ENCODE measurements around the gene PTBP2.
A peak's percentile ranks its signal among the peaks of the same experiment; 100 is the strongest.

The PTBP2 gene

GRCh38 chr1:96842215-96842614 is 120.6 kb downstream of the PTBP2 start:
- Histone ChIP-seq H3K9me3 (ENCODE audit: insufficient read depth, low read depth, low read length) (no peaks in the 10 kb centered on the region), H3K4me3 (ENCODE audit: low read depth, low read length) (no peak overlapping the region), H3K36me3 (ENCODE audit: control insufficient read depth in 1 of 2, insufficient read depth in 2 of 2, low read length in 2 of 2) (no peaks in the 10 kb centered on the region), H3K9ac (ENCODE audit: low read length) (no peak overlapping the region), H3K23ac (ENCODE audit: low read length) (no peak overlapping the region), H3K14ac (ENCODE audit: low read length) (no peak overlapping the region), H2AFZ (ENCODE audit: insufficient read depth, low read length, poor library complexity) (no peak overlapping the region), H3K4ac (ENCODE audit: low read depth, low read length) (no peak overlapping the region), H4K12ac (ENCODE audit: low read depth, low read length) (no peak overlapping the region), H3K4me2 (ENCODE audit: low read length) (no peak overlapping the region), H2BK5ac (ENCODE audit: low read depth, low read length, poor library complexity) (no peak overlapping the region), H4K91ac (ENCODE audit: low read depth, low read length) (no peak overlapping the region), H3K27ac (ENCODE audit: low read depth, low read length) (no peak overlapping the region), H2BK120ac (ENCODE audit: insufficient read depth, low read length, poor library complexity) (no peak overlapping the region), H4K8ac (ENCODE audit: low read depth, low read length) (no peak overlapping the region), H2BK12ac (ENCODE audit: low read length) (no peak overlapping the region), H3K79me1 (ENCODE audit: low read length) (no peaks in the 10 kb centered on the region), H3K79me2 (ENCODE audit: control insufficient read depth, insufficient read depth, low read length, poor library complexity) (no peaks in the 10 kb centered on the region), H3K27me3 (ENCODE audit: insufficient read depth, low read length) (no peaks in the 10 kb centered on the region), H2AK5ac (ENCODE audit: low read length) (no peak overlapping the region), H3K18ac (ENCODE audit: low read length) (no peak overlapping the region), H3K4me1 (ENCODE audit: control insufficient read depth in 1 of 2, insufficient read depth in 2 of 2, low read length in 2 of 2) (peaks cover 0 to 3% of the 10 kb centered on the region in 2 experiments)
- no peak for DNase-seq

- H3K4me3 ChIP-seq (ENCODE audit: low read depth, low read length) = no peak overlapping the region
- H3K36me3 ChIP-seq (ENCODE audit: control insufficient read depth in 1 of 2, insufficient read depth in 2 of 2, low read length in 2 of 2) = no peaks in the 10 kb centered on the region
- H2BK120ac ChIP-seq (ENCODE audit: insufficient read depth, low read length, poor library complexity) = no peak overlapping the region
- no peak overlapping the region for H4K8ac ChIP-seq (ENCODE audit: low read depth, low read length)
- no peak overlapping the region for H4K12ac ChIP-seq (ENCODE audit: low read depth, low read length)
- no peaks in the 10 kb centered on the region for H3K79me2 ChIP-seq (ENCODE audit: control insufficient read depth, insufficient read depth, low read length, poor library complexity)
- no CpG with 5 or more reads among the region's 3 CpGs for WGBS (ENCODE audit: extremely low coverage, insufficient coverage, insufficient read length)
- no peak for DNase-seq
- H3K79me1 ChIP-seq (ENCODE audit: low read length) = no peaks in the 10 kb centered on the region
- no peak overlapping the region for H3K4me2 ChIP-seq (ENCODE audit: low read length)
- no peak overlapping the region for H2AFZ ChIP-seq (ENCODE audit: insufficient read depth, low read length, poor library complexity)
- no peak overlapping the region for H3K18ac ChIP-seq (ENCODE audit: low read length)
- no peak overlapping the region for H3K23ac ChIP-seq (ENCODE audit: low read length)
- H3K9me3 ChIP-seq (ENCODE audit: insufficient read depth, low read depth, low read length) = no peaks in the 10 kb centered on the region
- no peak overlapping the region for H2BK12ac ChIP-seq (ENCODE audit: low read length)
- no peak overlapping the region for H2BK5ac ChIP-seq (ENCODE audit: low read depth, low read length, poor library complexity)
- no peak overlapping the region for H3K27ac ChIP-seq (ENCODE audit: low read depth, low read length)
- H3K14ac ChIP-seq (ENCODE audit: low read length) = no peak overlapping the region
- H3K4me1 ChIP-seq (ENCODE audit: control insufficient read depth in 1 of 2, insufficient read depth in 2 of 2, low read length in 2 of 2) = peaks cover 0 to 3% of the 10 kb centered on the region in 2 experiments
- no peaks in the 10 kb centered on the region for H3K27me3 ChIP-seq (ENCODE audit: insufficient read depth, low read length)
- no peak overlapping the region for H3K4ac ChIP-seq (ENCODE audit: low read depth, low read length)
- no peak overlapping the region for H3K9ac ChIP-seq (ENCODE audit: low read length)
- no peak overlapping the region for H2AK5ac ChIP-seq (ENCODE audit: low read length)
- no peak overlapping the region for H4K91ac ChIP-seq (ENCODE audit: low read depth, low read length)
Observed at GRCh38 chr1:96843196-96843595, 121.6 kb downstream of the PTBP2 start.

- no peak overlapping the region for H3K27ac ChIP-seq (ENCODE audit: low read depth, low read length)
- DNase-seq = no peak
- H3K79me2 ChIP-seq (ENCODE audit: control insufficient read depth, insufficient read depth, low read length, poor library complexity) = no peaks in the 10 kb centered on the region
- H3K23ac ChIP-seq (ENCODE audit: low read length) = no peak overlapping the region
- no peaks in the 10 kb centered on the region for H3K79me1 ChIP-seq (ENCODE audit: low read length)
- H4K91ac ChIP-seq (ENCODE audit: low read depth, low read length) = no peak overlapping the region
- H3K9me3 ChIP-seq (ENCODE audit: insufficient read depth, low read depth, low read length) = no peaks in the 10 kb centered on the region
- H2BK5ac ChIP-seq (ENCODE audit: low read depth, low read length, poor library complexity) = no peak overlapping the region
- H3K36me3 ChIP-seq (ENCODE audit: control insufficient read depth in 1 of 2, insufficient read depth in 2 of 2, low read length in 2 of 2) = no peaks in the 10 kb centered on the region
- H3K4ac ChIP-seq (ENCODE audit: low read depth, low read length) = no peak overlapping the region
- no peak overlapping the region for H3K9ac ChIP-seq (ENCODE audit: low read length)
- no peak overlapping the region for H4K8ac ChIP-seq (ENCODE audit: low read depth, low read length)
- H2BK120ac ChIP-seq (ENCODE audit: insufficient read depth, low read length, poor library complexity) = no peak overlapping the region
- H2BK12ac ChIP-seq (ENCODE audit: low read length) = no peak overlapping the region
- H4K12ac ChIP-seq (ENCODE audit: low read depth, low read length) = no peak overlapping the region
- no peak overlapping the region for H3K4me2 ChIP-seq (ENCODE audit: low read length)
- WGBS (ENCODE audit: extremely low coverage, insufficient coverage, insufficient read length) = no CpG with 5 or more reads among the region's 1 CpG
- H3K4me3 ChIP-seq (ENCODE audit: low read depth, low read length) = no peak overlapping the region
- no peak overlapping the region for H2AK5ac ChIP-seq (ENCODE audit: low read length)
- no peak overlapping the region for H3K18ac ChIP-seq (ENCODE audit: low read length)
- H3K4me1 ChIP-seq (ENCODE audit: control insufficient read depth in 1 of 2, insufficient read depth in 2 of 2, low read length in 2 of 2) = peaks cover 0 to 3% of the 10 kb centered on the region in 2 experiments
- no peak overlapping the region for H3K14ac ChIP-seq (ENCODE audit: low read length)
- no peak overlapping the region for H2AFZ ChIP-seq (ENCODE audit: insufficient read depth, low read length, poor library complexity)
- no peaks in the 10 kb centered on the region for H3K27me3 ChIP-seq (ENCODE audit: insufficient read depth, low read length)
Observed at GRCh38 chr1:96843601-96844000, 122.0 kb downstream of the PTBP2 start.

GRCh38 chr1:96845464-96845863 is 123.9 kb downstream of the PTBP2 start:
- Histone ChIP-seq H2BK5ac (ENCODE audit: low read depth, low read length, poor library complexity) (no peak overlapping the region), H3K4ac (ENCODE audit: low read depth, low read length) (no peak overlapping the region), H3K79me1 (ENCODE audit: low read length) (no peaks in the 10 kb centered on the region), H3K4me2 (ENCODE audit: low read length) (no peak overlapping the region), H3K18ac (ENCODE audit: low read length) (no peak overlapping the region), H3K14ac (ENCODE audit: low read length) (no peak overlapping the region), H3K36me3 (ENCODE audit: control insufficient read depth in 1 of 2, insufficient read depth in 2 of 2, low read length in 2 of 2) (no peaks in the 10 kb centered on the region), H3K27ac (ENCODE audit: low read depth, low read length) (no peak overlapping the region), H3K4me1 (ENCODE audit: control insufficient read depth in 1 of 2, insufficient read depth in 2 of 2, low read length in 2 of 2) (peaks cover 0 to 3% of the 10 kb centered on the region in 2 experiments), H4K91ac (ENCODE audit: low read depth, low read length) (no peak overlapping the region), H2BK120ac (ENCODE audit: insufficient read depth, low read length, poor library complexity) (no peak overlapping the region), H3K4me3 (ENCODE audit: low read depth, low read length) (no peak overlapping the region), H3K9me3 (ENCODE audit: insufficient read depth, low read depth, low read length) (no peaks in the 10 kb centered on the region), H3K79me2 (ENCODE audit: control insufficient read depth, insufficient read depth, low read length, poor library complexity) (no peaks in the 10 kb centered on the region), H2AK5ac (ENCODE audit: low read length) (no peak overlapping the region), H2BK12ac (ENCODE audit: low read length) (no peak overlapping the region), H4K12ac (ENCODE audit: low read depth, low read length) (no peak overlapping the region), H3K27me3 (ENCODE audit: insufficient read depth, low read length) (no peaks in the 10 kb centered on the region), H4K8ac (ENCODE audit: low read depth, low read length) (no peak overlapping the region), H3K23ac (ENCODE audit: low read length) (no peak overlapping the region), H2AFZ (ENCODE audit: insufficient read depth, low read length, poor library complexity) (no peak overlapping the region), H3K9ac (ENCODE audit: low read length) (no peak overlapping the region)
- WGBS (ENCODE audit: extremely low coverage, insufficient coverage, insufficient read length) = no CpG with 5 or more reads among the region's 8 CpGs
- peak; percentile 9 to 60 for DNase-seq

Measured in trophoblast cell (in vitro differentiated cells and primary cell).